ENCODE results near the gene CLDN16.

CLDN16 gene

GRCh38 chr3:190360228-190360627 is 27.7 kb upstream of the CLDN16 start:
- Histone ChIP-seq H3K27ac (ENCODE audit: low read length) (no peak overlapping the region), H3K4me3 (ENCODE audit: low read depth in 1 of 2, low read length in 2 of 2) (no peak overlapping the region), H3K27me3 (ENCODE audit: low read depth, low read length) (no peaks in the 10 kb centered on the region), H3K36me3 (ENCODE audit: control insufficient read depth in 1 of 2, insufficient read depth in 2 of 2, low read length in 2 of 2) (no peaks in the 10 kb centered on the region), H3K4me1 (ENCODE audit: control insufficient read depth in 1 of 2, insufficient read depth in 2 of 2, low read length in 2 of 2) (no peaks in the 10 kb centered on the region), H3K9me3 (ENCODE audit: control insufficient read depth in 1 of 2, low read length in 2 of 2) (no peaks in the 10 kb centered on the region)

- Histone ChIP-seq H3K27ac (ENCODE audit: low read length) (no peak overlapping the region), H3K9me3 (ENCODE audit: control insufficient read depth in 1 of 2, low read length in 2 of 2) (no peaks in the 10 kb centered on the region), H3K4me1 (ENCODE audit: control insufficient read depth in 1 of 2, insufficient read depth in 2 of 2, low read length in 2 of 2) (no peaks in the 10 kb centered on the region), H3K27me3 (ENCODE audit: low read depth, low read length) (no peaks in the 10 kb centered on the region), H3K4me3 (ENCODE audit: low read depth in 1 of 2, low read length in 2 of 2) (no peak overlapping the region), H3K36me3 (ENCODE audit: control insufficient read depth in 1 of 2, insufficient read depth in 2 of 2, low read length in 2 of 2) (no peaks in the 10 kb centered on the region)
These were observed 26.2 kb upstream of the CLDN16 start for GRCh38 chr3:190361791-190362190.

GRCh38 chr3:190362258-190362657 is 25.7 kb upstream of the CLDN16 start:
- no peaks in the 10 kb centered on the region for H3K4me1 ChIP-seq (ENCODE audit: control insufficient read depth in 1 of 2, insufficient read depth in 2 of 2, low read length in 2 of 2)
- H3K9me3 ChIP-seq (ENCODE audit: control insufficient read depth in 1 of 2, low read length in 2 of 2), result no peaks in the 10 kb centered on the region
- no peaks in the 10 kb centered on the region for H3K27me3 ChIP-seq (ENCODE audit: low read depth, low read length)
- H3K36me3 ChIP-seq (ENCODE audit: control insufficient read depth in 1 of 2, insufficient read depth in 2 of 2, low read length in 2 of 2), result no peaks in the 10 kb centered on the region
- H3K4me3 ChIP-seq (ENCODE audit: low read depth in 1 of 2, low read length in 2 of 2), result no peak overlapping the region
- no peak overlapping the region for H3K27ac ChIP-seq (ENCODE audit: low read length)

GRCh38 chr3:190366133-190366532 is 21.8 kb upstream of the CLDN16 start:
- Histone ChIP-seq H3K4me1 (ENCODE audit: control insufficient read depth in 1 of 2, insufficient read depth in 2 of 2, low read length in 2 of 2) (no peaks in the 10 kb centered on the region), H3K27ac (ENCODE audit: low read length) (no peak overlapping the region), H3K9me3 (ENCODE audit: control insufficient read depth in 1 of 2, low read length in 2 of 2) (no peaks in the 10 kb centered on the region)

GRCh38 chr3:190368881-190369280 is 19.1 kb upstream of the CLDN16 start:
- Histone ChIP-seq H3K27ac (ENCODE audit: low read length) (no peak overlapping the region), H3K9me3 (ENCODE audit: control insufficient read depth in 1 of 2, low read length in 2 of 2) (no peaks in the 10 kb centered on the region), H3K4me3 (ENCODE audit: low read depth in 1 of 2, low read length in 2 of 2) (no peak overlapping the region), H3K36me3 (ENCODE audit: control insufficient read depth in 1 of 2, insufficient read depth in 2 of 2, low read length in 2 of 2) (no peaks in the 10 kb centered on the region), H3K4me1 (ENCODE audit: control insufficient read depth in 1 of 2, insufficient read depth in 2 of 2, low read length in 2 of 2) (no peaks in the 10 kb centered on the region), H3K27me3 (ENCODE audit: low read depth, low read length) (no peaks in the 10 kb centered on the region)

More at GRCh38 chr3:190366133-190366532, 21.8 kb upstream of the CLDN16 start:
- no peaks in the 10 kb centered on the region for H3K36me3 ChIP-seq (ENCODE audit: control insufficient read depth in 1 of 2, insufficient read depth in 2 of 2, low read length in 2 of 2)
- no peaks in the 10 kb centered on the region for H3K27me3 ChIP-seq (ENCODE audit: low read depth, low read length)
- no peak overlapping the region for H3K4me3 ChIP-seq (ENCODE audit: low read depth in 1 of 2, low read length in 2 of 2)

- Histone ChIP-seq H3K4me3 (ENCODE audit: low read depth in 1 of 2, low read length in 2 of 2) (no peak overlapping the region), H3K27me3 (ENCODE audit: low read depth, low read length) (no peaks in the 10 kb centered on the region), H3K27ac (ENCODE audit: low read length) (no peak overlapping the region), H3K36me3 (ENCODE audit: control insufficient read depth in 1 of 2, insufficient read depth in 2 of 2, low read length in 2 of 2) (no peaks in the 10 kb centered on the region), H3K4me1 (ENCODE audit: control insufficient read depth in 1 of 2, insufficient read depth in 2 of 2, low read length in 2 of 2) (no peaks in the 10 kb centered on the region), H3K9me3 (ENCODE audit: control insufficient read depth in 1 of 2, low read length in 2 of 2) (no peaks in the 10 kb centered on the region)
These were observed 18.2 kb upstream of the CLDN16 start for GRCh38 chr3:190369668-190370295.

- no peaks in the 10 kb centered on the region for H3K27me3 ChIP-seq (ENCODE audit: low read depth, low read length)
- no peak overlapping the region for H3K27ac ChIP-seq (ENCODE audit: low read length)
- no peaks in the 10 kb centered on the region for H3K36me3 ChIP-seq (ENCODE audit: control insufficient read depth in 1 of 2, insufficient read depth in 2 of 2, low read length in 2 of 2)
These were observed 17.6 kb upstream of the CLDN16 start for GRCh38 chr3:190370369-190370768.

GRCh38 chr3:190371152-190371551 is 16.8 kb upstream of the CLDN16 start:
- Histone ChIP-seq H3K36me3 (ENCODE audit: control insufficient read depth in 1 of 2, insufficient read depth in 2 of 2, low read length in 2 of 2) (no peaks in the 10 kb centered on the region), H3K27ac (ENCODE audit: low read length) (no peak overlapping the region), H3K9me3 (ENCODE audit: control insufficient read depth in 1 of 2, low read length in 2 of 2) (no peaks in the 10 kb centered on the region), H3K4me1 (ENCODE audit: control insufficient read depth in 1 of 2, insufficient read depth in 2 of 2, low read length in 2 of 2) (no peaks in the 10 kb centered on the region), H3K27me3 (ENCODE audit: low read depth, low read length) (no peaks in the 10 kb centered on the region), H3K4me3 (ENCODE audit: low read depth in 1 of 2, low read length in 2 of 2) (no peak overlapping the region)

More at GRCh38 chr3:190370369-190370768, 17.6 kb upstream of the CLDN16 start:
- no peak overlapping the region for H3K4me3 ChIP-seq (ENCODE audit: low read depth in 1 of 2, low read length in 2 of 2)
- H3K9me3 ChIP-seq (ENCODE audit: control insufficient read depth in 1 of 2, low read length in 2 of 2), result no peaks in the 10 kb centered on the region
- H3K4me1 ChIP-seq (ENCODE audit: control insufficient read depth in 1 of 2, insufficient read depth in 2 of 2, low read length in 2 of 2), result no peaks in the 10 kb centered on the region

GRCh38 chr3:190375246-190375645 is 12.7 kb upstream of the CLDN16 start:
- H3K36me3 ChIP-seq (ENCODE audit: control insufficient read depth in 1 of 2, insufficient read depth in 2 of 2, low read length in 2 of 2), result no peaks in the 10 kb centered on the region
- H3K4me1 ChIP-seq (ENCODE audit: control insufficient read depth in 1 of 2, insufficient read depth in 2 of 2, low read length in 2 of 2), result no peaks in the 10 kb centered on the region
- H3K9me3 ChIP-seq (ENCODE audit: control insufficient read depth in 1 of 2, low read length in 2 of 2), result no peaks in the 10 kb centered on the region
- H3K4me3 ChIP-seq (ENCODE audit: low read depth in 1 of 2, low read length in 2 of 2), result no peak overlapping the region
- H3K27me3 ChIP-seq (ENCODE audit: low read depth, low read length), result no peaks in the 10 kb centered on the region
- no peak overlapping the region for H3K27ac ChIP-seq (ENCODE audit: low read length)

GRCh38 chr3:190375671-190376070 is 12.3 kb upstream of the CLDN16 start:
- Histone ChIP-seq H3K27me3 (ENCODE audit: low read depth, low read length) (no peaks in the 10 kb centered on the region), H3K4me1 (ENCODE audit: control insufficient read depth in 1 of 2, insufficient read depth in 2 of 2, low read length in 2 of 2) (no peaks in the 10 kb centered on the region), H3K9me3 (ENCODE audit: control insufficient read depth in 1 of 2, low read length in 2 of 2) (no peaks in the 10 kb centered on the region), H3K27ac (ENCODE audit: low read length) (no peak overlapping the region), H3K4me3 (ENCODE audit: low read depth in 1 of 2, low read length in 2 of 2) (no peak overlapping the region), H3K36me3 (ENCODE audit: control insufficient read depth in 1 of 2, insufficient read depth in 2 of 2, low read length in 2 of 2) (no peaks in the 10 kb centered on the region)

GRCh38 chr3:190378240-190378891 is 9.6 kb upstream of the CLDN16 start:
- no peaks in the 10 kb centered on the region for H3K27me3 ChIP-seq (ENCODE audit: low read depth, low read length)
- H3K9me3 ChIP-seq (ENCODE audit: control insufficient read depth in 1 of 2, low read length in 2 of 2), result no peaks in the 10 kb centered on the region
- no peak overlapping the region for H3K27ac ChIP-seq (ENCODE audit: low read length)
- no peaks in the 10 kb centered on the region for H3K4me1 ChIP-seq (ENCODE audit: control insufficient read depth in 1 of 2, insufficient read depth in 2 of 2, low read length in 2 of 2)
- H3K36me3 ChIP-seq (ENCODE audit: control insufficient read depth in 1 of 2, insufficient read depth in 2 of 2, low read length in 2 of 2), result no peaks in the 10 kb centered on the region
- H3K4me3 ChIP-seq (ENCODE audit: low read depth in 1 of 2, low read length in 2 of 2), result no peak overlapping the region

- Histone ChIP-seq H3K27ac (ENCODE audit: low read length) (no peak overlapping the region), H3K9me3 (ENCODE audit: control insufficient read depth in 1 of 2, low read length in 2 of 2) (no peaks in the 10 kb centered on the region), H3K4me3 (ENCODE audit: low read depth in 1 of 2, low read length in 2 of 2) (no peak overlapping the region), H3K36me3 (ENCODE audit: control insufficient read depth in 1 of 2, insufficient read depth in 2 of 2, low read length in 2 of 2) (no peaks in the 10 kb centered on the region), H3K27me3 (ENCODE audit: low read depth, low read length) (no peaks in the 10 kb centered on the region), H3K4me1 (ENCODE audit: control insufficient read depth in 1 of 2, insufficient read depth in 2 of 2, low read length in 2 of 2) (no peaks in the 10 kb centered on the region)
These were observed 7.8 kb upstream of the CLDN16 start for GRCh38 chr3:190380184-190380583.
